HL-60 (cell line): Measurements from ENCODE around the gene SEC14L1.

Source experiments
- DNase-seq, 2 experiments: peaks; one replicate each; pipeline ENCODE4 v3.0.0-alpha.2; 2010 to 2020; ENCODE audit warnings: low read depth in 1 of 2, low spot score in 1 of 2
- H3K27ac ChIP-seq: fragments of 250-450 bp; sonication (Bioruptor Pico); replicated peaks from 2 replicates; pipeline ENCODE4 v1.5.1; 2020; ENCODE audit warnings: mild to moderate bottlenecking, moderate library complexity
- H3K27me3 ChIP-seq: fragments of 250-450 bp; sonication (Bioruptor Pico); 2 replicates; pipeline ENCODE4 v1.5.1; 2021; ENCODE audit warnings: mild to moderate bottlenecking, moderate library complexity; ENCODE audit not compliant: insufficient read depth, poor library complexity, severe bottlenecking
- H3K4me3 ChIP-seq: replicated peaks from 2 replicates; pipeline ENCODE4 v1.5.1; 2011; ENCODE audit warnings: mild to moderate bottlenecking, control low read depth, low read length; ENCODE audit not compliant: insufficient read depth
- GABPA ChIP-seq: IDR thresholded peaks from 2 replicates; pipeline ENCODE4 v1.6.1; 2012; ENCODE audit warnings: low read depth
- POLR2AphosphoS5 ChIP-seq: IDR thresholded peaks from 2 replicates; pipeline ENCODE4 v1.6.1; 2012; ENCODE audit warnings: low read depth
- SPI1 ChIP-seq: IDR thresholded peaks from 2 replicates; pipeline ENCODE4 v1.6.1; 2012; ENCODE audit warnings: low read depth, mild to moderate bottlenecking, borderline replicate concordance
- TF ChIP-seq, protein P1 (sequence below): IDR thresholded peaks from one replicate; pipeline ENCODE4 v1.5.1; 2011; ENCODE audit warnings: low read length, control low read depth, inconsistent platforms; ENCODE audit not compliant: insufficient read depth
- TF ChIP-seq, protein P2 (sequence below): IDR thresholded peaks from 2 replicates; pipeline ENCODE4 v1.6.1; 2012; ENCODE audit warnings: low read depth; ENCODE audit not compliant: insufficient replicate concordance

The SEC14L1 gene

DNA sequence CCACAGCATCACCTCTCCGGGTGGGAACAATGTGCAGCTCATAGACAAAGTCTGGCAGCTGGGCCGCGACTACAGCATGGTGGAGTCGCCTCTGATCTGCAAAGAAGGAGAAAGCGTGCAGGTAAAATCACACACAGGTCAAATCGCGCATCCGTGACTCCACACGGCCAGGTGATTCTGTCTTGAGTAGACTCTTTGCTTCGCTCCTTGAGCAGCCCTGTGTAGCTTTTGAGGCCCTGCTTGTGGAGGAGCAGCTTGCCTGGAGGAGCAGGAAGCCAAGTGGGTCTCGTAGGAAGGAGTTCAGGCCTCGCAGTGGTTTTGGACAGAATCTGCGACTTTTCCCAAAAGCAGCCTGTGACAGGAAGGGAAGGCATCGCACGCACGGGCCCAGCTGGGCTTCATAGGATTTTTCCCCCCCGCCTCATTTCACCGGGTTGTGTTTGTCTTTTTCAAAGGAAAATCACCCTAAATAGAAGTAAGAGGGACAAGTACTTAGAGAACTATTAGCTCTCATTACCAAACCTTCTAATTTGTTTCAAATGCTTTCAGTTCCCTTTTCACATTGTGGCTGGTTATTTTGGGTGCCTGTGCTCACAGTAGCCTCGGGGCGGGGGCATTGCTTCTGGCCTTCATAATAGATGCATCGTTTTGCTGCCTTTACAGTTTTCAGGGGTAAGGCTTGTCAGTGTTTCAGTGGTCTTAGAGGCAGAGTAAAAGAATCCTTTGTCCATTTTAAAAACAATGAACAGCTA, 71.5 kb downstream of the SEC14L1 start:
- TF ChIP-seq GABPA: no peak
- TF ChIP-seq, protein P1, sequence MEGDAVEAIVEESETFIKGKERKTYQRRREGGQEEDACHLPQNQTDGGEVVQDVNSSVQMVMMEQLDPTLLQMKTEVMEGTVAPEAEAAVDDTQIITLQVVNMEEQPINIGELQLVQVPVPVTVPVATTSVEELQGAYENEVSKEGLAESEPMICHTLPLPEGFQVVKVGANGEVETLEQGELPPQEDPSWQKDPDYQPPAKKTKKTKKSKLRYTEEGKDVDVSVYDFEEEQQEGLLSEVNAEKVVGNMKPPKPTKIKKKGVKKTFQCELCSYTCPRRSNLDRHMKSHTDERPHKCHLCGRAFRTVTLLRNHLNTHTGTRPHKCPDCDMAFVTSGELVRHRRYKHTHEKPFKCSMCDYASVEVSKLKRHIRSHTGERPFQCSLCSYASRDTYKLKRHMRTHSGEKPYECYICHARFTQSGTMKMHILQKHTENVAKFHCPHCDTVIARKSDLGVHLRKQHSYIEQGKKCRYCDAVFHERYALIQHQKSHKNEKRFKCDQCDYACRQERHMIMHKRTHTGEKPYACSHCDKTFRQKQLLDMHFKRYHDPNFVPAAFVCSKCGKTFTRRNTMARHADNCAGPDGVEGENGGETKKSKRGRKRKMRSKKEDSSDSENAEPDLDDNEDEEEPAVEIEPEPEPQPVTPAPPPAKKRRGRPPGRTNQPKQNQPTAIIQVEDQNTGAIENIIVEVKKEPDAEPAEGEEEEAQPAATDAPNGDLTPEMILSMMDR: no peak
- no peak for TF ChIP-seq POLR2AphosphoS5
- Histone ChIP-seq H3K4me3 (no peak overlapping the region), H3K27me3 (no peaks in the 10 kb centered on the region), H3K27ac (no peak overlapping the region)
- no peak for DNase-seq

DNA sequence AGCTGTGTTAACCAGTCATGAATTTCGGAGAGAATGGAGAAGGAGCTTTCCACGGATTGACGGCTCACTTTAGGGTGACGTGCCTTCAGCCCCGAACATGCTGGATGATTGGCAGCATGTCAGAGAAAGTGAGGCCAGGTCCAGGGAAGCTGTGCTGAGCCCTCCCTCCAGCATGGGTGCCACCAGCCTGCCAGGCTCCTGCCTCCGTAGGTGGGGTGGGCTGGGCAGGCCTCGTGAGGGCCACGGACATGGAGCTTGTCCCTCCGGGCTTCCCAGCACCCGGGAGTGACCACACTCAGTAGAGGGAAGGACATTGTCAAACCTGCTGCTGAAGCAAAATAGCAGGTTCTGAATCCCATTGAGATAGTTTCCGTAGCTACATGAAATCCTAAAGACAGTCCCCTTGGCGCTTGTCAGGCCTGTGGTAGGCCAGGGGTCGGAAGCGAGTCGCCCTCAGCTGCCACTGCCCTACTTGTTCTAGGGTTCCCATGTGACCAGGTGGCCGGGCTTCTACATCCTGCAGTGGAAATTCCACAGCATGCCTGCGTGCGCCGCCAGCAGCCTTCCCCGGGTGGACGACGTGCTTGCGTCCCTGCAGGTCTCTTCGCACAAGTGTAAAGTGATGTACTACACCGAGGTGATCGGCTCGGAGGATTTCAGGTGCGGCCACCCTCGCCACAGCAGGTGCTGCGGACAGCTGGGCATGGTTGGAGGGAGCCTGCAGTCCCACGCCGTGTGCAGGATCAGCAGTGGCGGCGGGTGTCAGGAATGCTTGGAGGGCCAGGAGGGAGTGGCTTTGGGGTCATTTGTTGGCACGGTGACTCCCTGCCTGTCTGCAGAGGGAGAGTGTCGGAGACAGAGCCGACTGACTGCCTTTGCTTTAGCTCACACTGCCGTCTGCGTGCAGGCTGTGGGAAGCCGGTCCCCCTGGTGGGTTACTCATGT, 72.3 kb downstream of the SEC14L1 start:
- Histone ChIP-seq H3K27me3 (no peaks in the 10 kb centered on the region), H3K27ac (no peak overlapping the region), H3K4me3 (no peak overlapping the region)
- TF ChIP-seq GABPA: no peak
- TF ChIP-seq, protein P1: no peak
- no peak for TF ChIP-seq SPI1
- TF ChIP-seq, protein P2, sequence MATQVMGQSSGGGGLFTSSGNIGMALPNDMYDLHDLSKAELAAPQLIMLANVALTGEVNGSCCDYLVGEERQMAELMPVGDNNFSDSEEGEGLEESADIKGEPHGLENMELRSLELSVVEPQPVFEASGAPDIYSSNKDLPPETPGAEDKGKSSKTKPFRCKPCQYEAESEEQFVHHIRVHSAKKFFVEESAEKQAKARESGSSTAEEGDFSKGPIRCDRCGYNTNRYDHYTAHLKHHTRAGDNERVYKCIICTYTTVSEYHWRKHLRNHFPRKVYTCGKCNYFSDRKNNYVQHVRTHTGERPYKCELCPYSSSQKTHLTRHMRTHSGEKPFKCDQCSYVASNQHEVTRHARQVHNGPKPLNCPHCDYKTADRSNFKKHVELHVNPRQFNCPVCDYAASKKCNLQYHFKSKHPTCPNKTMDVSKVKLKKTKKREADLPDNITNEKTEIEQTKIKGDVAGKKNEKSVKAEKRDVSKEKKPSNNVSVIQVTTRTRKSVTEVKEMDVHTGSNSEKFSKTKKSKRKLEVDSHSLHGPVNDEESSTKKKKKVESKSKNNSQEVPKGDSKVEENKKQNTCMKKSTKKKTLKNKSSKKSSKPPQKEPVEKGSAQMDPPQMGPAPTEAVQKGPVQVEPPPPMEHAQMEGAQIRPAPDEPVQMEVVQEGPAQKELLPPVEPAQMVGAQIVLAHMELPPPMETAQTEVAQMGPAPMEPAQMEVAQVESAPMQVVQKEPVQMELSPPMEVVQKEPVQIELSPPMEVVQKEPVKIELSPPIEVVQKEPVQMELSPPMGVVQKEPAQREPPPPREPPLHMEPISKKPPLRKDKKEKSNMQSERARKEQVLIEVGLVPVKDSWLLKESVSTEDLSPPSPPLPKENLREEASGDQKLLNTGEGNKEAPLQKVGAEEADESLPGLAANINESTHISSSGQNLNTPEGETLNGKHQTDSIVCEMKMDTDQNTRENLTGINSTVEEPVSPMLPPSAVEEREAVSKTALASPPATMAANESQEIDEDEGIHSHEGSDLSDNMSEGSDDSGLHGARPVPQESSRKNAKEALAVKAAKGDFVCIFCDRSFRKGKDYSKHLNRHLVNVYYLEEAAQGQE: no peak
- TF ChIP-seq POLR2AphosphoS5: no peak
- no peak for DNase-seq

DNA sequence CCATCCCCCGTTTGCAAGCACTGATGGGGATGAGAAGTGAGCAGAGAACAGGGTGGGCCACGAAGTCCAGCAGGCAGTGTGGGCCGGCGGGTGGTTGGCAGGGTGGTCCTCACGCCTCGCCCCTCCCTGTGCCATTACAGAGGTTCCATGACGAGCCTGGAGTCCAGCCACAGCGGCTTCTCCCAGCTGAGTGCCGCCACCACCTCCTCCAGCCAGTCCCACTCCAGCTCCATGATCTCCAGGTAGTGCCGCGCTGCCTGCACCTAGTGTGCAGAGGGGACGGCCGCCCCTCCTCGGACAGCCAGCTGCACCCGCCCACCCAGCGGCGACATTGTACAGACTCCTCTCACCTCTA, 73.0 kb downstream of the SEC14L1 start:
- no peak overlapping the region for H3K4me3 ChIP-seq
- DNase-seq: no peak
- TF ChIP-seq SPI1: no peak
- TF ChIP-seq POLR2AphosphoS5: no peak
- no peak overlapping the region for H3K27ac ChIP-seq
- no peaks in the 10 kb centered on the region for H3K27me3 ChIP-seq

DNA sequence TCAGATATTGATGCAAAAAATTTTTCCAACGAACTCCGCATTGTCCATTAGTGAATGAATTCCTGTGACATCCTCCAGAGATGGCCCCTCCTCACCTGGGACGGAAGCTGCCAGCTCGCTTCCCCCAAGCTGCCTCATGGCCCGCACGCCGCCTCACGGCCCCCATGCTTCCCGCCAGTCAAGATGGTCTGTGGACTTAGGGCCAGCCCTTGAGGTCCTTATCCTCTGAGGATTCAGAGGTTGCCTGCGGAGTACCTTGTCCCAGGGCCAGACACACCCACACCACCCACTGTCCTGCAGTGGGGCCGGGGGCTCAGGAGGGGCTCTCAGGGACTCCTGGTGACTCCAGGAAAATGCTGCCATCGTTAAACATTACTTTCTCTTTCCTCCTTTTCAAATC, 73.6 kb downstream of the SEC14L1 start:
- Histone ChIP-seq H3K27me3 (no peaks in the 10 kb centered on the region), H3K27ac (no peak overlapping the region), H3K4me3 (no peak overlapping the region)
- no peak for DNase-seq
- TF ChIP-seq POLR2AphosphoS5 (no peak), SPI1 (no peak)
- TF ChIP-seq, protein P1: no peak
